HT-29 (cell line): Measurements from ENCODE around the gene DGKD. TPM values are rescaled to one million over a fixed set of nuclear protein-coding genes. Genes with fewer than 3 reads are reported as not detected.

Source experiments
- DNase-seq: peaks from one replicate; pipeline ENCODE4 v3.0.0-alpha.2; 2015; ENCODE audit warnings: low spot score
- total RNA-seq: library from RNA; depleted of rRNA; stranded (reverse); fragments of >200 nt; shearing (Covaris generic); gene quantifications from 2 replicates; pipeline ENCODE4 v1.2.3, GENCODE V29; 2014

DGKD gene
- total RNA-seq, 1 experiment from 2014 or later = 18.7 TPM

GRCh38 chr2:233474308-233475160 lies 120.2 kb downstream of the DGKD start:
- no peak for DNase-seq

- no peak for DNase-seq
Observed at GRCh38 chr2:233476063-233476410, 121.7 kb downstream of the DGKD start.

DNA sequence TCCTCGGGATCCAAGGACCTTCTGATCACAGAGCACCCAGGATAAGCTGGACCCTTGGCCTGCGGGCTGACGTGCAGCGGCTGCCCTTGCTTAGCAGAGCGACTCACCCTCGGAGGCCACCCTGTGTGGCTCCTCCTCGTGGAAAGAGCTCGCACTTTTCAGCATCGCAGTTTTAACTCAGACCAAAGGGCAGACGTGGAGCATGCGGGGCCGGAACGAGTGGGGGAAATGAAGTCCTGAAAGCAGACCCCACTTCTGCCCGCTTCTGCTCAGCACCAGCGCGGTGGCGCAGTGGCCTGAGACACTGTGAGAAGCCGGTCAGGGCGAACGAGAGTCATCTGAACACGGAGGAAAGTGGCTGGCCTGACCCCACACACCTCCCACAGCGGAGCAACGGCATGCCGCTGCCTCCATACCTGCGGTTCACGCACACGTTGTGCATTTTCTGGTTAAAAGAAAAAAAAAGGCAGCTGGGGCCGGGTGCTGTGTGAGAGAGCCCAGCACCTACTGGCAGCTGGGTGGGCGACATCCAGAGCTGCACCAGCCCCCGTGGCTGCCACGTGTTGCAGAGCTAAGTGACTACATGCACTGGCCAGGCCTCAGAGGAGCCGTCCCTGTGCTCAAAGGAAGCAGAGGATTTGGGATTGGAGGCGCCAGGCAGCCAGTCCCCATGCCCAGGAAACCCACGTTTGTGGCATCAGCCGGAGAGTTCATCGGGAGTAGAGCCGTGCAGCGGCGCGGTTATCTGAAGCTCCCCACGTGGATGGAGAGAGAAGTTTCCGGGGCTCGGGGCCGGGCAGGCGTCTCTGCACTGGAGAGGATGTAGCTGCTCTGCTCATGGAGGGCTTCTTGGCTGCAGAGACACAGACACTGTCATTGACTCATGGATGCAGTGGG lies 122.6 kb downstream of the DGKD start:
- DNase-seq = no peak

GRCh38 chr2:233477548-233478433 lies 123.5 kb downstream of the DGKD start:
- no peak for DNase-seq

GRCh38 chr2:233479616-233480489 lies 125.6 kb downstream of the DGKD start:
- DNase-seq = no peak

DNA sequence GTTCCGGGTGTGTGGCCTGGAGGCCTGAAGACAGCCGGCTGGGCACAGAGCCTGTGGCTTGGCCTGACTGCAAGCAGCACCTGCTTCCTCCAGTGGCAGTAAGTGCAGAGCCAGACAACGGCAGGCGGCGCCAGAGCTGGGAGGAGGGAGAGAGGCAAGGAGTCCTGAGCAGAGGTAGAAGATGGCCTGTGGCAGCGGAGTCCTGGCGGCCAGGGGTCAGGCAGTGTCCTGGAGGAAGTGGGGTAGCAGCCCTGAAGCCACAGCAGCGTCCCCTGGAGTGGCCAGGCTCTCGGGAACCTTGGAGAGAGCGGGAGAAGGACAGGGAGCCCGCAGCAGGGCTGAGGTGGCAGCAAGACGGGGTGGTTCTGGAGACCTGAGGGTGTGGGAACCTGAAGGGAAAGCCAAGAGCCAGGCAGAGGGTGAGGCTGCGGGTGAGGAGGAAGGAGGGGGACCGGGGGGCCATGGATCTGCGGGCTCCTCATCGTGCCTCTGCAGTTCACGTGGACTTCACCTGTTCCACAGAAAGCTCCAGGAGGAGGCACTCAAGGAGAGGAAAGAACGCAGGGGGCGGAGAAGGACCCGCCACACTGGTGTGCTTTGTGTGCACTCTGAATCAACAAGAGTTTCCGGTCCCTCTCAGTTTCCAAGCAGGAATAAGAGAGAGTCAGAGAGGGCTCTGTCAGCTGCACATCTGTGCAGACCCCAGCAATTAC lies 126.4 kb downstream of the DGKD start:
- DNase-seq = peak; percentile 88

DNA sequence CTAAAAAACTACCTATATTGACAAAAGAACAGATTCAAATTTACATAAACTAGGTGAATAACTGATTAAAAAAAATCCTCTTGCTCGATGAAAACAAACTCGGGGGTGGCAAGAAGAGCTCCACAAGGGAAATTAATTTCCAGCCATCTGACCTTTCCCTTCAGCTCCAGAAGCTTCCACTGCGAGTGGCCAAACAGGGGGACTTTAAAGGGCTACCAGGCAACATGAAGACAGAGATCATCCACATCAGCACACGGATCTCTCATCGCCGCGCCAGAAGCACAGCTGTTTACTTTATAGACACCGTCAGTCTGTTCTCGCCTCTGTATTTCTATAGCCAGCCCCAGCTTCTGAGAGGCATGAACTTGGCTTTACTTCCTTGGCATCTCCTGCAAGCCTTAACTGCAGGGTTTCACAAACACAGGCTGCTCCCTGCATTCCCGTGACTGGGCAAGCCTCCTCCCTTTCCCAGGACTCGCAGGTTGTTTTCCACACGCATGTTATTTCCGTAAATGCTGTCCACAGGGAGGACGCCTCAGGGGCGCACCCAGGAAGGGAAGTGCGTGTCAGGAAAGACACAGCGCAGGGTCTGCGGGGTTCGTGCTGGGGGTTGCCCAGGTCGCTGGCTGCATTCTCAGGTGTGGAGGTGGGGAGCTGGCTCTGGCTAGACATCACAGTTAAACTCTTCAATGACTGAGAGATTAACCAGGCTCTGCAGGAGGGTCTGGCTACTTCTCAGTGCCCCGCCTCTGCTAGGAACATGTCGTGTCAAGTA lies 127.3 kb downstream of the DGKD start:
- peak; percentile 79 for DNase-seq

- DNase-seq = no peak
Observed at GRCh38 chr2:233482616-233483015, 128.3 kb downstream of the DGKD start.

DNA sequence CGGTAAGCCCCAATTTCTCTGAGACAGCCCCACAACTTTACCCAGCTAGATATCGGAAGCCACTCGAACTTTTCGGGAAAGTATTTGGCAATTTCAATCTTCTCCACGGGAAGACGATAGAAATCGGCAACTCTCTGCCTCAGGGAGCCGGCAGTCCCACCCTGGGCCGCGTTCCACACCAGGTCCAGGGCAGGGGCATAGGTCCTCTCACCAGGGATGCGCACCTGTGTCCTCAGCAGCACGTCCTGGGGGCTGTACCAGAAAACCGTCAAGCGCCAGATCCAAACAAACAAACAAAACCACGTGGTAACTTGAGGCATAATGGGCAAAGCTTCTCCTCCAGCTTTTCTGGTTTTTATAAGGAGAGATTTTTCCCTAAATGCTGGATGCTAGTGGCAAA lies 131.4 kb downstream of the DGKD start:
- no peak for DNase-seq

DNA sequence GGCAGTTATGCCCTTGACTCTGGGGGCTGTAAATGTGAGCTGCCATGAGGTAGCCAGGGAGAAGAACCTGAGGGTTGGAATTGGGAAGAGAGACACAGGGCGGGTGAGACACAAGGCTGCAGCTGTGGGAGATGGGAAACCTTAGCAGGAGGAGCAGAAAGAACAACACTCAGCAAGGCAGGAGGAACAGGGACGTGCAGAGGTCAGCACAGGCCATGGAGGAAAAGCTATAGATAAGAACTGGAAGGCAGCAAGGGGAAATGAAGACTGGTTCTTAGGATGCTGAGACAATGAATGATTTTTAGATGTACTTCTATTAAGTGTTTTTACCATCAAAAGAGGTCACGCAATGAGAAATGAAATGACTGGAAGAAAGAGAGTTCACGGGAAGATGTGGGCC lies 132.1 kb downstream of the DGKD start:
- DNase-seq = peak; percentile 9

GRCh38 chr2:233486778-233487552 lies 132.7 kb downstream of the DGKD start:
- peak; percentile 58 for DNase-seq

DNA sequence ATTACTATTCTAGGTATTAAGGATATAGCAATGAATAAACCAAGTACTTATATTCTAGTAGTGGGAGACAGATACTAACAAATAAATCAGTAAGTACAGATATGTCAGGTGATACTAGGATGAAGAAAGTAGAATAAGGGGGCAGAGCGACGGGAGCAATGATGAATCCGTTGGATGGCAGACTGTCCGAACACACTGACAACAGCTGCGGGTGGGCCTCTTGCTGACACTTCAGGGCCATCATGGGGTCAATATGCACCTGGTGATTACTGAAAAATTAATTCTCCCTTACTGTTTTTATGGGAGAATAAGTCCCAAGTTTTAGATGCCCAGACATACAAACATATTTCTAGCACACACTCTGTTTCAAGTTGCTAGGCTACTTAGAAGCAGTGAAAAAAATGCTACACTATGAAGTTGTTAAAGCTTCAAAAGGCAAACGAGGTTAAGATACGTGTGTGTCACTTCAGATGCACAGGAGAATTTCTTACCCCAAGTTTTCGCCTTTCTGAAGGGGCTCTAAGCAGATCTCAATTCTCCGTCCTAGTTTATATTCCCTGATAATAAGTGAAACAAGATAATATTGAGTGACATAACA lies 133.6 kb downstream of the DGKD start:
- peak; percentile 23 for DNase-seq

GRCh38 chr2:233489143-233489542 lies 134.8 kb downstream of the DGKD start:
- no peak for DNase-seq

DNA sequence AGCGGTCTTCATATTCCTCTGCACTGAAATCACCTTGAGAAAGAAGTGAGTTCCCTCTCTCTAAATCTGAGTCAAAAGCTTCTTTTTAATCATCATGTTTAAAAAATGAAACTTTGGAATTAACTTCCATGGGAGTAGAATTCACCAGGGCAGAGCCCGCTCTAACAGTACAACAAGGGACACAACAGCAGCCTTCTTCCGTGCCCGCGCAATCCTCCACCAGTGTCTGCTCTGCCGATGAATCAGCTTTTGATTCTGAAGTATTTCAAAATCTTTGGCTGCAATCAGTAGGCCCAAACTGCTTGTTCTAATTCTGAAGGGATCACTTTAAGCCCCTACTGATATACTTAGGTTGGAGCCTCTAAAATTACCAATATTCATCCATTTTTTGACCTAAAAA lies 135.4 kb downstream of the DGKD start:
- no peak for DNase-seq

GRCh38 chr2:233490831-233491230 lies 136.5 kb downstream of the DGKD start:
- no peak for DNase-seq

DNA sequence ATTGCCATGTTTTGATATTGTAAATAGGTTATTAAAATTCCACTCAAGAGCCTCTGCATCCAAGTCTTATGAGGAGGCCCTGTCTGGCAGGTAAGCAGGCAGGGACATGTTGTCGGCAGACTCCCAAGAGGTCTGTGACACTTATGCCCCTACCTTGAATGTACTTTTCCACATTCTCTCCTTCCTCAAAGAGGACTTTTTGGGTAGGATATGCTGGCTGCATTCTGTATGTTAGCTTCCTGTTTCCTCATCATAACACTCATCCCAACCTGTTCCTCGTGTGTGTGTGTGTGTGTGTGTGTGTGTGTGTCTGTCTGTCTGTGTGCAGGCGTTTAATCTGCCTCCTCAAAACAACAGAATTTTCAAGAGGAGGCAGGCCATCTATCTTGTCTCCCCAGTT lies 137.0 kb downstream of the DGKD start:
- DNase-seq = no peak

DNA sequence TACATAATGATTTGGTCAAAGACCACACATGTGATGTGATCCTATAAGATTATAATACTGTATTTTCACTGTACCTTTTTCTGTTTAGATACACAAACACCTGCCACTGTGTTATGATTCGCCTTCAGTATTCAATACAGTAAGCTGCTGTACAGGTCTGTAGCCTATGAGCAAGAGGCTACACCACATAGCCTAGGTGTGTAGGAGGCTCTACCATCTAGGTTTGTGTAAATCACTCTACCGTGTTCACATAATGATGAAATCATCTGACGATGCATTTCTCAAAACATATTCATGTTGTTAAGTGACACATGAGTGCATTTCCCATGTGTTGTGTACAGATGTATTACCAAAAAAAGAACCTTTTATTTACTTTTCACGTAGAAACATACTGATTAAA lies 137.8 kb downstream of the DGKD start:
- DNase-seq = no peak

DNA sequence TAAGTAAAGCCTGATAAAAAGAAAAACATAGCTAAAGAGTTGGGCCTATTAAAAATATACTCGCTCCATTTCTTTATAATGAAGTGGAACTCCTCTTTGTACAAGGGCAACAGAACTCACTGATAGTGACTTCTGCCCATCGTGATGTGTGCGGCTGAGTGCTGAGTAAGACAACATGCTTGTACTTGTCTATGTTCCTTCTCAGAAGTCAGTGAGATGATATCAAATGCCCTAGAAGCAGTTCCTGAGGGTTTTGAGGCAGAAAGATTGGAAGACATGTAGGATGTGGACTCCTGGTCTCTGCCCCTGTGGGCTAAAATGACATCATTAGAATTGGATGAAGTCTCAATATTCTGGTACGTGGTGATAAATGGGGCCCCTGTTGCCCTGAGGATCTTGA lies 138.5 kb downstream of the DGKD start:
- DNase-seq = no peak
